Retina (tissue), 1 donor: ENCODE measurements around the gene SLC6A3.
"Not testable (repeated sequence)": the region's sequence is repeated elsewhere in the genome, so short reads cannot be mapped to it uniquely, and the experiment has no call there.

Experiments
- DNase-seq: peaks from one replicate; pipeline ENCODE4 v3.0.0-alpha.2; 2016

The SLC6A3 gene

DNA sequence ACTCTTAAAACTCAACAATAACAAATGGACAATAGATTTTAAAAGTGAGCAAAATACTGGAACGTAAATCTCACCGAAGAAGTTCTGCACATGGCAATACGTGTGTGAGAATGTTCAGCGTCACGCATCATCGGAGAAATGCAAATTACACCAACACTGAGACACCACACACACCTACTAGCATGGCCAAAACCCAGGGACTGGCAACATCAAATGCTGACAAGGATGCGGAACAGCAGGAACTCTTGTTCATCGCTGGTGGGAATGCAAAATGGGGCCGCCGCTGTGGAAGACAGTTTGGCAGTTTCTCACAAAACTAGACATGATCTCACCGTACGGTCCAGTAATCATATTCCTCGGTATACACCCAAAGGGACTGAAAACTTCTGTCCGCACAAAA, 78.7 kb downstream of the SLC6A3 start:
- DNase-seq, result no peak

DNA sequence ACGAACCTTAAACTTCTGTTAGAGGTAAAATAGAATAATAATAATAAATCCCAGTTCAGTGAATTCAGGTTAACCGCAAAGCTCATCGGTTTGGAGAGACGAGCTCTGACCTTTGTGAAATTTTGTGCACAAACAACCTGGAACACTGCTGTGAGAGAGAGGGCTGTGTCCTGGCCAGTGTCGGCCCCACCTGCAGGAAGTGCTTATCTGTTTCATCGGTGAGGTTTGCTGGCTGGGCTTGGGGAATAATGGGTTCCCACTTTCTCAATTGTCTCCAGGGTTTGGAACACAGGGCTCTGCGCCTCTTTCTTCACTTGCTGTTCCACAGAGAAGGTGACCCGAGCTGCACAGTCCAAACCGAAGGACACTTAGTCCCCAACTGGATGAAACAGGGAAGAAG, 81.0 kb downstream of the SLC6A3 start:
- DNase-seq, result no peak

DNA sequence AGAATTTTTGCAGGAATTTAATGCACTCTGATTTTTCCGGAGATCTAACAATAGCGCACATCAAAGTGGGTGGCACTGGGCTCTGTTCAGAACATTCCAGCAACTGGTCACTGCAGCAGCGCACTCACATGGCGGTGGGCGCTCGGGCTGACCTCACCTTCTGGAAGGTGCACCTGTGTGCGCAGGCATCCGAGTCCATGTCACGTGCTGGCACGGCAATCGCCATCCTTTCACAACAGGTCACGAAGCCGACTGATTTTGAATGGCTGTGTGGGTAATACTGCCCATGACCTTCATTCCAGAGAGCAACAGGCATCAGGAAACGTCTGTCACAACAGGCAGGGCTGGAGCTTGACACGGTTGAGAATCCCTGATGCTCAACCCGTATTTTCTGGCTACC, 81.7 kb downstream of the SLC6A3 start:
- DNase-seq, result no peak

DNA sequence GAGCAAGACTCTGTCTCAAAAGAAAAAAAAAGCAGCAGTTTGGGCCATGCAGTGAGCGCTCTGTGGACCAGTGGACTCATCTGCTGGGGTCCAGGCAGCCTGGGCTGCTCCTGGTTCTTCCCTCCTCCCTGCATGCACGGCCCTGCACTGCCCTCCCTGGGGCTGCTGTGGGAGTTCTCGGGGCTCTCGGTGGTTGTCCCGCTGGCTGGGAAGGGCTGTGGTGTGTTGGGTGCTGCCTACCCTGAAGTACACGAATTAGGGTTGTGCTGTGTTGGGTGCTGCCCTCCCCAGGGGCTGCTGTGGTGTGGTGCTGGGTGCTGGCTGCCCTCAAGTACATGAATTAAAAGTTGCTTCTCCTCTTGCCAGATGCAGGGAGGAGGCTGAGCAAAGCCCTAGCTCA, 82.1 kb downstream of the SLC6A3 start:
- DNase-seq, result no peak

DNA sequence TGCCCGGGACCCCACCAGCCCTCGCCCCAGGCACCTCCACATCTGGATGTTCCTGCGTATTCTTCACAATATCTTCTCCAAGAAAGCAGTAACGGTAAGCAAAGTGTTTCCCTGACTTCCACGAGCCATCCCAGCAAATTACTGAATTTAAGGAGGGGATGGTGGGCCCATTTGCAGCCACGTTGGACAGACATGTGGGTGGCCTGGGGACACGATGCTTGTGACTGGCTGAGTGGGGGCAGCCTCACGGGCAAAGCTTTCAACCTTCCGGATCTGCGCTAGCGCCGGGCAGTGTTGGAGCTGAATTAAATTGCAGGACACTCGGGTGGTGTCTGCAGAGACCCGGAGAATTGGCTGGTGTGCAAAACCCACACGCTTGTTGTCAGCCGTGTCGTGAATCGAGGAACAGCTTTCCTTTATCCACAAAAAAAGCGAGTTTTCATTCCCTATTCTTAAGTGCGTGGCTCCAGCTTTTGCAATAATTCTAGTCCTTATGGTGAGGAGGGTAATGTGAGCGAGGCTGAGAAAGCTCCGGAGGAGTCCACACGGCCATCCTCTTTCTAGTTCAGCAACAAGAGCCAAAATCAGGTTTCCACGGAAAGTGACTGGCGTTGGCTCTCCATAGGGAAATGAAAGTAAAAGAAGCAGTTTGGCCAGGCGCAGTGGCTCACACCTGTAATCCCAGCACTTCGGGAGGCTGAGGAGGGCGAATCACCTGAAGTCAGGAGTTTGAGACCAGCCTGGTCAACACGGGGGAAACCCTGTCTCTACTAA, 82.8 kb downstream of the SLC6A3 start:
- no peak for DNase-seq

DNA sequence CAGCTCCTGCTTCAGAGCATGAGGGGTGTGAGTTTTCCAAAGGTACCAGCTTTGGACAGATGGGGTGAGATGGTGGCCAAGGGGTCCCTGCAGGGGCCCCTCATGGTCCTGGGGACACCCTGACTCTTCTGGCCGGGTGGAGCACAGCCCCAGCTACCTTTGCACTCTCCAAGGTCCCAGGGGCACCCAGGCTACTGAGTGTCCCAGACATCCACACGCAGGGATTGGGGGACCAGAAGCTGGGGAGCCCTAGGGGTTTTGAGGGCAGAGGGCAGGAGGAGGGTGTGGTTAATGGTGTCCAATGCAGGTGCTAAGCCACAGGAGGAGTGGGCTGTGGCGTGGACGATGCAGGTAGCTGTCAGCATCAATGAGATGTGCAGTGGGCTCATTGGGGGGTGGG, 84.4 kb downstream of the SLC6A3 start:
- DNase-seq, result no peak

DNA sequence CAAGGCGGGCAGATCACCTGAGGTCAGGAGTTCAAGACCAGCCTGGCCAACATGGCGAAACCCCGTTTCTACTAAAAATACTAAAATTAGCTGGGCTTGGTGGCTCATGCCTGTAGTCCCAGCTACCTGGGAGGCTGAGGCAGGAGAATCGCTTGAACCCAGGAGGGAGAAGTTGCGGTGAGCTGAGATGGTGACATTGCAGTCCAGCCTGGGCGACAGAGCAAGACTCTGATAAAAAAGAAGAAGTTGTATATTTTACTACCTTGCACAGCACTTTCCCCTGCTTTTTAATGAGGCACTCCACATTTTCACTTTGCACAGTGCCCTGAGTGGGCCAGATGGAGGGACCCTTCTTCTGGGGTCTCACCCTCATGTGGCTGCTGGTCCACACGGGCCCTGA, 84.9 kb downstream of the SLC6A3 start:
- DNase-seq, result not testable (repeated sequence)

DNA sequence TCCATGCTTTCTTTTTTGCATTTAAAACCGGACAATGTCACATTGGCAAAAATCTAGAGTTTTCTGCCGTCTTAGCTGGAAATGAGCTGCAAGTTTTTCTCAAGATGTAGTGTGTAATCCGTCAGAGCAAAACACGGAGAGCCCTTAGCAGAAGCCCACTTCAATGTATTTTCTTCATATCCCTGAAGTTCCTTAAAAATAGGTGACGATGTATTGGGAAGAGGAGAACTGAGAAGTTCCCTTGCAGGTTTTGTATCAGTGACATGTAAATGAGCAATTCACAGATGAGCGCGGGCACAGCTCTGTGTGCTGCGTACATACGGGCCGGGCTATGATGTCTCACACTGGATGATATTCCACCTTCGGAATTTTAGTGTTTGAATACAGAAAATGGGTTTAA, 85.5 kb downstream of the SLC6A3 start:
- DNase-seq, result no peak

DNA sequence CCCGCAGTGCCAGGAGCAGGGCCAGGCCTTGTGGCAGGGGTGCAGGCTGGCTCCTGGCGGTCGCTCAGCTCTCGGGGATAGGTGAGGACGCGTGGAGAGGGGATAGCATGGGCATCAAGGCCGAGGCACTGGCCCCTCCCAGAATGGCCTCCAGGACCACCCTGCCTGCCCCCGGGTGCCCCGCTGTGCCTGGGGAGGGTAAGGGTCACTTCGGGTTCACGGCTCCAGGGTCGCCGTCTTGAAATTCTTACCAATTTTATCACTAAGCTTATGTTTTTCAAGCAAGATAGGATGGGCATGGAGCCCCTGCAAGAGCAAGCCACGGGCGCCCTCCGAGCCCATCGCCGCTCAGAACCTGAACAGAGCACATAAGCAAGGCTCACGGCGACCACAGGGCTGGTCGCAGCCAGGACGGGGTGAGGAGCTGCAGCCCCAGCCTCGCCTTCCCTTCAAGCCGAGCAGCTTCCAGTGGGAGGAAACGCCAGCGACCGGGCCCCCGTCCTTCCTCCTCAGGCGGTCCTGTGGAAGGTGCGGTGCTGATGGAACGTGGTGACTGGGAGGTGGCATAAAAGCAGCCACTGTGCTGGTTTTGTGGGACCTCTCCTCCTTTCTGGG, 86.1 kb downstream of the SLC6A3 start:
- no peak for DNase-seq

DNA sequence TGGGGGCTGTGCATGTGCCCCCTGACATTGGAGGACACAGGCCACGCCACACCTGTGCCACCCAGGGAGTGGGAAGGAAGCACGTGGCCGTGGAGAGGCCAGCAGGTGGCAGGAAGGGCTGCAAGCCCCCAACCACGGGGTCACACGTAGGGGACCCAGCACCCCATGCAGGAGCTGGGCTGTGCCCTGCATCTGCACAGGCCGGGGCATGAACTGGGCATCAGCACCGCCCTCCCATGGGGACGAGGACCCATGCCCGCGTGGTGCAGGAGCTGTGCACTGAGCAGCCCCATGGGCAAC, 86.6 kb downstream of the SLC6A3 start:
- DNase-seq, result no peak

DNA sequence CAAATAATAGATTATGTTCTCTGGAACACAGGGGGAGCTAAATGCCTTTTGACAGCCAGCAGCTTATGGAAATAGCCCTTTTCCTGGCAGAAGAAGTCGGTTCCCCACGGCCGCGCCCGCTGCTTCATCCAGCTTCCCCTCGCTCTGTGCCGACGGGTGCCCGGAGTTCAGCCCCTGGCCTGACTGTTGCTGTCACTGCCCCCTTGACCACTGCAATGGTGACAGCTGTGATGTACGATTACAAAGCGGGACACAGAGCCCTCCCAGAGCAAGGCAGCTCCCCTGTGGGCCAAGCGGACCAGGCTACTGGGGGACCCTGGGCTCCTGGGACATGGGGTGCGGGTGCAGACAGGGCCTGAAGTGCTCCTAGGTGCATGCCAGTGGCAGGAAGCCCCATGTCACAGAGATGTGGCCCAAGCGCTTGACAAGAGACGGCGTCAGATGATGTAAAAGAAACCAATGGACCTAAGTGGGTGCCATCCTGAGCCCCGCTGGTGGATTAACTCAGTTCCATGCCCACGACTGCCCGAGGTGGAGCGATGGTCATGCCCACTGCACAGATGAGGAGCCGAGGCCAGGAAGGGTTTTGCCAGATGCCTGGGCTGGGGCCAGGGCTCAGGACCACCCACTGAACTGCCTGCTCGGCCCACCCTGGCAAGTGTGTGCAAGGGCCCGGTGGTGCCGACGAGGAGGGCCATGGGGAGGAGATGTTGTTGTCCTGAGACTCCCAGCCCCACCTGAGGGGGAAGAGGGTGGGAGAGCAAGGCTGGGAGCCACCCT, 87.1 kb downstream of the SLC6A3 start:
- no peak for DNase-seq

DNA sequence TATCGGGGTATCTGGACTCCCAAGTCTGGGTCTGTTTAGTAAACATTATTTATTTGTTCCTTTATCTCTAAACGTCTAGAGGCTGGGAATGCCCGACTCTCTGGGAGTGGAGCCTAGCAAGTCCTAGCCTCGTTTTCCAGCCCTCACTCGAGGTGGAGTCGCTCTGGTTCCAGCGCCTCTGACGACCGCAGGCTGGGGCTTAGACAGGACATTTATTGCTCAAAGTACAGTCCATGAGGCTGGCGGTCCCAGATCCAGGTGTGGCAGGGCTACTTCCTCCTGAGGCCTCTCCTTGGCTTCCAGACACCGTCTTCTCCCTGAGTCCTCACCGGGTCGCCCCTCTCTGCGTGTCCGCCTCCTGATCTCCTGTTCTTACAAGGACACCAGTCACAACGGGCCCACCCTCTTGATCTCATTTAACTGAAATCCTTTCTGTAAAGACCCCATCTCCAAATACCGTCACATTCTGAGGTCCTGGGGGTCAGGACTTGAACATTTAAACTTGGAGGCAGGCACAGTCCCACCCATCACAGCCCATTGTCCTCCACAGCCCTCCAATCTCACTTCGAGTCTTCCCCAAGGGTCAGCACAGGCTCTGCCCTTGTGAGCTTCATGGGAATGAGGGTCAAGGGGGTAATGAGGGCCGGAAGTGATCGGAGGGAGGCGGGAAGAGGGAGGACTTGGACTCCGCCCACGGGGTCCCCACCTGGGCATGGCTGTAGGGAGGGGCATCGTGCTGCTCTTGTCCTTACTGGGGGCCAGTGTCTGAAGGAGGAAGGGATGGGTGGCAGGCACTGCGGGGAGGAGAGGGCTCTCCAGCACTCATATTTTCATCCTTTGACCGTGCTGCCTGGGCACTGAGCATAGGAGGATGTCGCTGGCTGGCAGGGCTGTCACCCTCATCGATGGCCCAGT, 88.1 kb downstream of the SLC6A3 start:
- no peak for DNase-seq

DNA sequence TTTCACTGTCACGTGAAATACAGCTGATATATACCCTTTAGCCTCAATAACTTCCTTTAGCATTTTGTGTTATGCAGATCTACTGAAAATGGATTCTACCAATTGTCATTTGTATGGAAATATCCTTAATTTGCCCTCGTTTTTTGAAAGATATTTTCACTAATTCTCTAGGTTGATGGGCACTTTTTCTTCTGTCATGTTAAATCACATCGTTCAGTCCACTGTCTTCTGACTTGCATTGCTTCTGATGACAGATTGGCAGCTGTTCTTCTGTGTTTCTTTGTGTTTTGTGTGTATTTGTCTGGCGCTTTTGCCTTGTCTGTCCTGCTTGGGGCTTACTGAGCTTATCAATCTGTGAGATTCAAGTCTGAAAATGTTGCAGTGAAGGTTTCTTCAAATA, 90.7 kb downstream of the SLC6A3 start:
- DNase-seq, result no peak

DNA sequence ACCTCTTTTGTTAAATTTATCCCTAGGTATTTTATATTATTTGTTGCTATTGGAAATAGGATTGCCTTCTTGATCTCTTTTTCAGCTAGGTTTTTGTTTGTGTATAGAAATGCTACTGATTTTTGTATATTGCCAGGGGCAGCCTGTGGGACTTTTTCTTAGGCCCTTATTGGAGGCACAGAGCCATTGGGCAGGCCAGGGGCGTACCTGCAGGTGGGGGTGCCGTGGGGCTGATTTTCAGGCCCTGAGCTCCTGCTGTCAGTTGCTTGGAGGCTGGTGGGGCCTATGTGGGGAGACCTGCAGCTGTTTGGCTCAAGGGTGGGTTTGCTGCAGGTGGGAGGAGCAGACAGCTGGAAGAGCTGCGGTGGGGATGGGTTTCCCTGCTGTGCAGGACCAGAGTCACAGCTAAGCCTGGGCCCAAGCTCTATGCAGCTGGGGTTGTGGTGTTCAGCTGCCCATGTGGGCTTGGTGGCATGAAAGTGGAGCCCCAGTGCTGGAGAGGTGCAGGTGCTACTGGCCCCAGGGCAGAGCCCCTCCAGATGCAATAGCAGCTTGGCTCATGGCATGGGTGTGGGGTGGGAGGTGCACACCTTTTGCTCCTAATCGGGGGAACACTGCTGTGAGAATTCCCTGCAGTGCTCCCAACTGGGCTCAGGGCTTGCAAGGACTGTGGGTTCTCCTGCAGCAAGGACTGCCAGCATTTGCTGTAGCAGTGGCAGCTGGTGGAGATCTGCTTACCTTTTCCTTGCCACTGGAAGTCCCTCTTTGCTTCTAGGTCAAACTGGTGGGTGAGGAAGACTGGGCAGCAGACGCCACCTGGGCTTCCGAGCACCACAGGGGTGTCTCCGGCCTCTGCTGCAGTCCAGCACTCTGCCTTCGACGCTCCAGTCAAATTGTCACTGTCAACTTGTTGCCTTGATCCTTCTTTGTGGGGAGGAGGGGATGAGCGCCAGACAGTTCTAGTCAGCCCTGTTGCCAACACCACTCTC, 92.7 kb downstream of the SLC6A3 start:
- DNase-seq, result no peak

DNA sequence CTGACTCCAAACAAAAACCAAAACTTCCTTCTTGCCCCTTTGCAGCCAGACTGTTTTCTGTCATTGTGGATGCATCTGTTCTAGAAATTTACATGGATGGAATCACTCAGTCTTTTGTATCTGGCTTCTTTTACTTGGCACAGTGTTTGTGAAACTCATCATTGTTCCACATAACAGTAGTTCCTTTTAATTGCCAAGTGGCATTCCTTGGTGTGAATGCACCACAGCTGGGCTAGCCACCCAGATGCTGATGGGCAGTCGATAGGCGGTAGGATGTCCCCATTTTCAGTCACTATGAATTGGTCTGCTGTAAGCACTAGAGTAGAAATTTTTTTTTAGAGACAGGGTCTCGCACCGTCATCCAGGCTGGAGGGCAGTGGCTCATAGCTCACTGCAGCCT, 94.1 kb downstream of the SLC6A3 start:
- DNase-seq, result no peak

DNA sequence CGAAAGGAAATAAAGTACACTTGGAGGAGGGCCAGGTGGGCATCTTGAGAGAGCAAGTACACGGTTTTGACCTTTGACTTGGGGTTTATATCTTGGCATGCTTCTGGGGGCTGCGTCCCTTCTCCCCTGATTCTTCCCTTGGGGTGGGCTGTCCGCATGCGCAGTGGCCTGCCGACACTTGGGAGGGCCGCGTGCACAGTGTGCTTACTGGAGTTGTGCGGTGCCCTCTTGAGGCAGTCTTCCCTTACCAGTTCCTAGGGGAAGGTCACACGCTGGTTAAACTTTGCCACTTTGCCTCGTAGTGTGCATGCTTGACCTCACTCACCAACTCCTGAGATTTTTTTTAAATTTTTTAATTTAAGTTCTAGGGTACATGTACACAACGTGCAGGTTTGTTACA, 96.0 kb downstream of the SLC6A3 start:
- DNase-seq, result no peak

DNA sequence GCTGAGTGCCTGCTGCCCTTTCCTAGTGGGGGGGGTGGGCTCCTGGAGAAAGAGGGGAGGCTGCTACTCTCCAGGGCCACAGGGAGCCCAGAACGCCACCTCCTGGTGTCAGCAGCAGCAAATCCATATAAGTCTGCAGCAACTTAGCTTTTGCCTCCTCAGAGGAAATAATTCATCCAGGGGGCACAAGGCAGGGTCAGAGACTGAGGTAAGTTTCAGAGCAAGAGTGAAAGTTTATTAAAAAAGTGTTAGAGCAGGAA, 96.3 kb downstream of the SLC6A3 start:
- no peak for DNase-seq

DNA sequence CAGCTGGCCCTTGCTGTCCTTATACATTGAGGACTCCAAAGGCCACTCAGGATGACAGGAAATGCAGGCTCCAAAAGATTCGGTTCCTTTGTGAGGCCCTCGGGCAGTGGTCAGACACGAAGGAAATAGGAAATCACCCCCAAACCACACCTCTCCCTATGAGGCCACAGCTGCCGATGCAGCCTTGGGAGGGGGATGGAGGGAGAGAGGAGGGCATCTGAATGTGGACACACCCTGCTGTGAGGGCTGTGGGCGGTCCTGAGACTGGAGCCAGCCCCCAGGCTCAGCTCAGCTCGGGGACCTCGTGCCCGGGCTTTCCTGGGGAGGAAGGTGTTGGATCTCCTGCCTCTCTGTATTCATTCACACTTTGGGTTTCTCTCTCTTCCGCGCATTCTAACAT, 97.7 kb downstream of the SLC6A3 start:
- DNase-seq, result no peak

DNA sequence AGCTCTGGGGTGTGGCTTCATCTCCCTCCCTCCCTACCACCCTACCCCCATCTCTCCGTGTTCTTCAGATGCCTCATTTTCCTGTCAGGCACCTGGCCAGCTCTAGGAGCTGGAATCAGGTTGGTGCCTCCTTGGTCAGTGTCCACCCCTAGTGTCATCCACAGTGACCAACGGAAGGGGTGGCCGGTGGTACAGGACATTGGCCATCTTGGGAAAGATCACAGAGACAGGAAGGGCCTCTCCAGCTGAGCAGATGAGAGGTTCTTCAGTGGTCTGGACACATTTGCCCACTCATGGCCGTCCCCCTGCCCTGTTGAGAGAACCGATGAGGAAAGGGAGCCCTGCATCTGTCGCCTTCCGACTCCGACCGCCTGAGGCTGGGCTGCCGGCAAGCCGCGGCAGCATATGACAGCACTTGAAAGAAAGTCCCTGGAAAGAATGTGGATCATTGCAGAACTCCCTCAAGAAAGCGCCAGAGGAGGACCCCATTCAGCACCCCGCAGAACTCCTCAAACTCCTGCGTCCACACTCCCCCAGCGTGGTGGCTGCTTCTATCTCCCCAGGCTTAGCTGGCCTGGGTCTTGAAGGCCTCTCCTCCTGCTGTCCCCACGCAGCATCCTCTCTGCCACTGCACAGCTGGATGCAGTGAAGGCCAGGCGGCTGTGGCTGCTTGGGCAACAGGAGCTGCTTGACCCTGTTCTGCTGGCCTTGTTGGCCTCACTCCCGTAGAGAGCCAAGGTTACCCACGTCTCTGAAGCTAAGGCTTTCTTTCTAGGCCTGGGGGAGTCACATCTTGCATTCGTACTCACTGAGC, 98.4 kb downstream of the SLC6A3 start:
- DNase-seq, result no peak

DNA sequence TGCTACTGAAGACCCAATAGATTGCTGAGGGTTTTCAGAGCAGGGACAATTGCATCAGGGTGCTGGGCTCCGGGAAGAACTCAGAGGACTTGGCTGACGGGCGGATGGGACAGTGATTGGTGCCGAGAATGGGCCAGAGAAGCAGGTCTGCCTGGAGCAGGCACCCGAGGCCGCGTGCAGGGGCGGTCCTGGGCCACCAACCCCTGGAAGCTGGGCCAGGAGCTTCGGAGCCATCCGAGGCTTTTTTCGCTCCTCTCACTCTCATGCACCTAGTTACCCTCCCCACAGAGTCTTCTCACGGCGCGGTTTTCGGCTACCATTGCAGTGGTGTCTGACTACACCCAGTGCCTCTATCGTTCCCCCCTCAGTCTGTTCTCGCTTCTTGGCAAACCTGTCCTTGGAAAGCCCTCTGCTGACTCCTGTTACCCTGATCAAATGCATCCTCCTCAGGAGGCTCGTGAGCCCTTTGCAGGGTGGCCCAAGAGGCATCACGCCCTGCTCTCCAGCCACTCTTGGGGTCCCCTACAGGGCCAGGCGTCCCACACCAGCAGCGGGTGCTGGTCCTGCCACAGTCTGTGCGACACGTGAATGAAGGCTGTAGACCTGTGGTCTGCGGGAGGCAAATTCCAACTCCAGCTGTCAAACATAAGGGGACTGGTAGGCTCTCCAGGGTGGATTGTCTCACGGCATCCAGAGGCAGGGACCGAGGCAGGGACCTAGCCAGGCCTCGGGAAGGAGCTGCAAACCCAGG, 99.2 kb downstream of the SLC6A3 start:
- DNase-seq, result no peak
